Femur (tissue), 1 donor: ENCODE data around the gene KIAA0319L.
"Not testable (repeated sequence)": the region's sequence is repeated elsewhere in the genome, so short reads cannot be mapped to it uniquely, and the experiment has no call there.

Experiments used
- DNase-seq: peaks from one replicate; pipeline ENCODE4 v3.0.0-alpha.2; 2017

Gene KIAA0319L

DNA sequence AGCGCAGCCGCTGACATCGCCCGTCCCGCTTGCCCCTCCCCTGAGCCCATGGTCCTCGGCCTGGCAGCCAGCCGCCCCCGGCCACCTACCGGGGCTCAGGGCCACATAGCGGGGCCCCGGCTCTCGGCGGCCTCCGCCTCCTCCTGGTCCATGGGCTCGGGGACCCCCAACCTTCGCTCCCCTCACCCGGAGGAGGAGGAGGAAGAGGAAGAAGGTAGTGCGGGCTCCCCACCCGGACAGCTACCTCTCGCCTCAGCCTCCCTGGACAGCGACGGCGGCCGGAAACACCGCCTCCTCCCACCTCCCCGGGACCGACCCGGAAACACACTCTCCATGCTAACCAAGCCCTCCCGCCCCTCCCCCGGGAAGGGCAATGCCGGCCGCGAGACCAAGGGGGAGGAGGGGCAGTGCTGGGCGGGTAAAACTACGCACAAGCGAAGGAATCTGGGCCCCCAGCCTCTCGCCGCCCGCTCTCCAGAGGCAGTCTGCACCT is at the start of gene KIAA0319L:
Gene KIAA0319L (minus strand): TSS at position 286 of the 493 bp plus-strand sequence. CDS start 2,912 bp downstream, outside the sequence.
- DNase-seq = no peak

DNA sequence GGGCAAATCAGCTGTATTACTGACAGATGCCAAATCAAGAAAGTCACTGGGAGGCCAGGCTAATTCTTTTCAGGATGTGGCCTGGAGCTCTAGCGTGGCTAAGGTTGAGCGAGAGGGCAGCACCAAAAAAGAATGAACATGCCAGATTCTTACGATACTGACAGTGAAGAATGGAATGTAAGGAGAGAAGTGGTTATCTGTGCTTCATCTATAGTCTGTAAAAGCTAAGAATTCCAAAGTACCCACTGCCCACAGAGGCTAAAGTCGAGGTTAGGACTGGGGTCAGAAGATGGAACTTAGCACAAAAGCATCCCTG is 48.6 kb upstream of the KIAA0319L start:
- DNase-seq = no peak

DNA sequence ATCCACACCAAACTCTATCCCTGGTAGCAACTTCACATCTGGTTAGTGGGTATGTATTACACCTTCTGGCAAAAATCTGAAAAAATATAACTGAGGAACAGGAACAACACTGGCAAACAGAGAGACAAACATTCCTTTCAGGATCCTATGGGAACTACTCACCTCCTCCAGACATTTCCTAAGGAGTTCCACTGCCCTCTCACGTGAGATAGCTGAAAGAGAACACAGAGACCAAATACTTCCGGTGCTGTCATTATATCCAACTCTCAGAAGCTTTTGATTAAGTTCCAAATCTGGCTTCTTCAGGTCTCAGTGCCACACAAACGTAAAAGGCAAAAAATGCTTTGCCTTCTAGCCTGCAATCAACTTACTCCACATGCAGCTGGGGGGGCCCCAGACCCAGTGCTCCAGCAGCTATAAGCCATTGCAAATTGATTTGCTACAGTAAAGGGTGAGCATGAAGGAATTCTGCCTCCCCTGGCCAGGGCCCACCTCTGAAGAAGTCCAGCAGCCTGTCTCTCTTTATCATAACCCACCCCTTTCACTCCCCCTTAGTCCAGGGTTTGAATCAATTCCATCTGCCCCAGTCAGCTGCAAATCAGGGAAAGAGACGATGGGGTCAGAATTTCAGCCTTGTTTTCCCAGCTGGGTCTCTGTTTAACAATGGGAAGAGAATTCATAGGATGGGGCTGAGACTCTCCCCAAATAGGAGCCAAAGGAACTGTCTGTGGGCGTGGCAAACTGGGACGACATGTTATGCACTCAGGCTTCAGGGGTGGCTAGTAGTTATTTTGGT is 48.1 kb upstream of the KIAA0319L start:
- no peak for DNase-seq

- no peak for DNase-seq
Observed at GRCh38 chr1:35603941-35604340, 46.7 kb upstream of the KIAA0319L start.

GRCh38 chr1:35603468-35603867 is 46.3 kb upstream of the KIAA0319L start:
- DNase-seq = no peak

DNA sequence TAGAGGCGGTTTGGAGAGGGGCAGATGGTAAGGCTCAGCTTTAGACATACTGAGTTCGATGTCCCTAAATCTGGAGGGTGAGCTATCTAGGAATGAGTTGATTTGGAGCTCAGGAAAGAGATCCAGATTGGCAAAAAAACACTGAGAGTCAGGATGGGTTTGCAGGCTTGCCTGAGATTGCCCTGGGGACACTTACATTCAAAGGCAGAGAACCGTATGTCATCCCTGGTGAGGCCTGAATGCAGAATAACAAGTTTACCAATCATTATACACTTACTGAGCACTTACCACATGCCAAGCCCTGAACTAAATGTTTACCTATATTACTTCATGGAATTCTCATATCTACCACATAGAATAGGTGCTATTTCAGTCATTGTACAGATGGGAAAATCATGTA is 43.4 kb upstream of the KIAA0319L start:
- no peak for DNase-seq

- DNase-seq = no peak
Observed at GRCh38 chr1:35599411-35599810, 42.2 kb upstream of the KIAA0319L start.

DNA sequence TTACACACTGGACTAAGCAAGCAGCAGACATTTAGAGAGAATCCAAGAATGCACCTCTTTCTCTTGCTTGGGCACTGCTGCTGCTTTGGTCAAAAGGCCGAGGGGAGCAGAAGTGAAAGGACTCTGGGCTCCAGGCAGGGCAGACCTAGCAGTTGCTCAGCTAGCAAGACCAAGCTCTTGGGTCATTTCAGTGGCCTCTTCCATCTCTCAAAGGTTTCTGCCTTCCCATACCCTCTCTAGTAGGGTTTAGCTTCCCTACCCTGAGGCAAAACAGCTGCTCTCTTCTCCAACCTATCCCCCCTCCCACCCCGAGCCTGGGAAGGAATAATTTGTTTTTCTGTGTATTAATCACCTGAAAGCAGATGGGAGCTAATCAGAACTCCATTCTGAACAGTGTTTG is 41.7 kb upstream of the KIAA0319L start:
- DNase-seq = no peak

DNA sequence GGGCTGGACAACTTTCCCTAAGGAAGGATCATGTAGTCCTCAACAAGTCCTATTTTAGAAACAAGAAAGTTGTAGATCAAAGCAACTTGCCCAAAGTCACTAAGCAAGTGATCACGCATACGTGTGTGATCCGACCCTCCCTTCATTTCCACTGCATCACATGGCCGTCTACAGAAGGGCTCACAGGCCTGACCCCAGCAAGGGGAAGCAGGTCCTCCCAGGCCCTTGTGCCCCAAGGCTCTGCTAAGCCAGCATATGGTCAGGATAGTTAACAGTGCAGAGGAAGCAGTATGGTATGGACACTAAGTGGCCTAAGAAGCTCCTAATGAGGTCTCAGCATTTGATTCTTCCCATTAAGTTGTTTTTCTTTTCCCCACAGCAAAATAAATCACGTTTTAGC is 40.7 kb upstream of the KIAA0319L start:
- DNase-seq = no peak

DNA sequence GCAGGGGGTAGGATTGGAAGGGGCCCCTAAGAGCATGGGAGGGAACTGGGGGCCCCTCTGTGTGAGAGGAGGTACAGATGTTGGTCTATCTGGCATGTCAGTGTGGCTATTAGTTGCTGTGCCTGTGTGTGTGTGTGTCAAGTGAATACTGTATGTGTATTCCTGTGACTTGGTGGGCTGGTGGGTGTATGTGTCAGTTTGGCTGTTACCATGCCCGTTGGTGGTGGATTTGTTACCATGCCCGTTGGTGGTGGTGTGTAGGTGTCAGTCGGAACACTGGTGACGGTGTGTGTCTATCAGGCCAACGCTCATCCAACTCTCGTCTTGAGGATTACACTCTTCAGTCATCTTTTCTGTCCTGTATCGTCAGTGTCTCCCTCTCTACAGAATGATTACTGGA is 38.5 kb upstream of the KIAA0319L start:
- no peak for DNase-seq

DNA sequence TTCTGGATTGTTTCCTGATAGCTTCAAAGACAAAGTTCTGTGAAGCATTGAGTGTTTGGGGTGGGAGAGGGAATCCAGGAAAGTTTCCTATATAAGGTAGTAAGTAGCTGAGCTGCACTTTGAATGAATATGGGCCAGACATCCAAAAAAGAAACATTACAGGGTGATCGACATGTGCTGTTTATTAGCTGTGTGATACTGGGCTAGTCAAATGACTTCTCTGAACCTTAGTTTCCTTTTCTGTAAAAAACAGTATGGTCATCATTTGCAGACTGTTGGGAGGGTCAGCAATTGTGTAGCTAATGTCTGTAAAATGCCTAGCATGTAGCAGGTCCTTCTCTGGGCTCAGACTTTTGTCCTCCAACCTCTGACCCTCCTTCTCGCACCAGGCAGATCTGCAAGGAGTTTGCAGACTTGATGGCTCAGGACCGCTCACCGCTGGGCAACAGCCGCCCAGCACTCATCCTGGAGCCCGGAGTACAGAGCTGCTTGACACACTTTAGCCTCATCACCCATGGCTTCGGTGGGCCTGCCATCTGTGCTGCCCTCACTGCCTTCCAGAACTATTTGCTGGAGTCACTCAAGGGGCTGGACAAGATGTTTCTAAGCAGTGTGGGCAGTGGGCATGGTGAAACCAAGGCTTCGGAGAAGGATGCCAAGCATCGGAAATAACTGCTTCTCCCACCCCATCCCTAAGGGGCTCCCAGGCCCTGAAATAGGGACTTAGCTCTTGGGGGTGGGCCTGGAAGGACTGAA is 37.0 kb upstream of the KIAA0319L start:
- no peak for DNase-seq

DNA sequence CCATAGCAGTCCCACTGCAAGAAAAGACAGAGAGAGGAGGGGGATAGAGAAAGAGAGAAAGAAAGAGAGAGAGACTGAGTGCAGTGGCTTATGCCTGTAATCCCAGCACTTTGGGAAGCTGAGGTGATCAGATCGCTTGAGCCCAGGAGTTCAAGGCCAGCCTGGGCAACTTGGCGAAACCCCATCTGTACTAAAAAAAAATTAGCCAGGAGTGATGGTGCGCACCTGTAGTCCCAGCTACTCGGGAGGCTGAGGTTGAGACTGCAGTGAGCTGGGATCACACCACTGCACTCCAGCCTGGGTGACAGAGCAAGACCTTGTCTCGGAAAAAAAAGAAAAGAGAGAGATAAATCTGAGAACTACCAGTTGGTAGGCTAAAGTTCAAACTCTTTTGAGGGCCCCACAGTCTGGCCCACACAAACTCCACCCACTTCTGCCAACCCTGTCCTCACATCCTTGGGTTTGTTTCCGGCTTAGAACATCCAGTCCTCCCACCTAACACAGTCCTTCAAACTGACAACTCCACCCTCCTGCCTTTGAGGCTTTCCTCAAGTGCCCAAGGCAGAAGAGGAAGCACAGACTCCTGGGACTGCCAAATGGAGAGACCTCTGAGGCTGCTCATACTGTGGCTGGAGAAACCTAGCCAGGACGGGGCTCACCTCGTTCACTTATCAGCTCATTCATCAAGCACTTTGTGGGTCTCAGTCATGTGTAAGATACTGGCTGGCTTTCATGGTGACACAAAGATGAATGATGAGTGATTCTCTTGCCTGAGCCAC is 36.0 kb upstream of the KIAA0319L start:
- DNase-seq = no peak

DNA sequence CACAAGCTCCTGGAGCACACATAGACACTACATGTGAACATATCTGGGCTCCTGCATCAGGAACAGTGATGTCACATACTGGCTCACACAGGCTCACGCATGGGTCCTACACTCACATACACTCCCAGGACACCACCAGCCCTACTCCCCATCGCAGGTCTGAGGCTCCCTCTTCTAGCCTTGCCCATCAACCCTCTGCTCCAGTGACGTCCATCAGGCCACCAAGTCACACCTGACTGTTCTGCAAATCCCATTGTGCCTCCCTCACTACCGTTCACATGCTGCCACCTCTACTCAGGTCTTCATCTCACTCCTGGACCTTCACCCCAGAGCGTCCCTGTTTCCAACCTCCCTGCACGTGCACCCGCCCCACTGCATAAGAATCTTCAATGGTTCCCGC is 34.0 kb upstream of the KIAA0319L start:
- no peak for DNase-seq

GRCh38 chr1:35590476-35591040 is 33.4 kb upstream of the KIAA0319L start:
- no peak for DNase-seq

DNA sequence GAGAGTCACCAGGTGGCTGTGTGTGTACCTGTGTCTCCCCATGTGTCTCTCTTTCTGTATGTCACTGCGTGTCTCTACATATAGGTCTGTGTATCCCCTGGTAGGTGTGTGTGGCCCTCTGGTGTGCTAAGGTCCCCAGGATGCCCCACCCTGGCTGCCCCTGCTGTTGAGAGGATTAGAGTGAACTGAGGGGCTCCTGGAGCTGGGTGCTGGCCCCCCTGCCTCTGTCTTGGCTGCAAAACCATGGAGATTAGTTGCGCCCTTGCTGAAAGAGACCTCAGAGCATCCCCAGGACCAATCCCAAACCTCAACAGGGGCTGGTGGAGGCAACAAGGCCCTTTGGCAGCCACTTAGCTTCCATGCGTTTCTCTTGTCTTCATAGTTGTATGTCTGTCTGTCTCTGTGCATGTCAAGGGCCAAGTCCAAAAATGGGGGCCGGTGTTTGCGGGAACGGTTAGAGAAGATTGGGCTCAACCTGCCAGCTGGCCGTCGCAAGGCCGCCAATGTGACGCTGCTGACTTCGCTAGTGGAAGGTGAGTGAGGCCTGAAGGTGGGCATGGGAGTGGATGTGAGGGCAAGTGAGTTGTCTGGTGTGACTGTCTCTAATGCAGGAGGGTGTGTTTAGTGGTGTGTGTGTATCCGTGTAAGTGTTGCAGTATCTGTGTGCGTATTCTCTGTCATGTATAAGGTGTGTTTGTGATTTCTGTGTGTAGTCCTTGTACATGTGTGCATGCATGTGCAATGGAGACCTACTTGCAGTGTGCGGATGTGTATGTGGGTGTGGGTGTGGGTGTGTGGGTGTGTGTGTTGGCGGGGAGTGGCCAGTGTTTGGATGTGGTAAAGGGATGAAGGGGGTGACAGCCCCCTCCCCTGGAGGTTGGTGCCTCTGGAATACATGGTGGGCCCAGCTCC is 32.6 kb upstream of the KIAA0319L start:
- DNase-seq = no peak

GRCh38 chr1:35588197-35588910 is 31.2 kb upstream of the KIAA0319L start:
- DNase-seq = no peak

DNA sequence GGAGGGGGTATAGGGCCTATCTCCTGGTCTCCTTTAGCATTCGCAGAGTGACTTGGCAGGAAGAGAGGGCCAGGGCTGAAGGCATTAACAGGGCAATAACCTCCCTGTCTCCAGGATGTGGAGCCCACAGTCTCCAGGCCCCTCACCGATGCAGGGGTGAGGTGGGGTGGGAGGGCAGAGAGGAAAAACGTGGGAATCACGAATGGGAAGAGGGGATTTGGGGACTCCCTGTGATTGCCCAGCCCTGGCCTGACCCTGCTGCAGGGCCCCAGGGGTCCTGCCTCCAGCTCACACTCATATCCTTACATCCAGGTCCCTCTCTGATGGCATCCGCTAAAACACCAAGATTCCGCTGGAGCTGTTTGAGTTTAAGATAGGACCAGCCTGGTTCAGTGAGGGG is 30.5 kb upstream of the KIAA0319L start:
- no peak for DNase-seq

DNA sequence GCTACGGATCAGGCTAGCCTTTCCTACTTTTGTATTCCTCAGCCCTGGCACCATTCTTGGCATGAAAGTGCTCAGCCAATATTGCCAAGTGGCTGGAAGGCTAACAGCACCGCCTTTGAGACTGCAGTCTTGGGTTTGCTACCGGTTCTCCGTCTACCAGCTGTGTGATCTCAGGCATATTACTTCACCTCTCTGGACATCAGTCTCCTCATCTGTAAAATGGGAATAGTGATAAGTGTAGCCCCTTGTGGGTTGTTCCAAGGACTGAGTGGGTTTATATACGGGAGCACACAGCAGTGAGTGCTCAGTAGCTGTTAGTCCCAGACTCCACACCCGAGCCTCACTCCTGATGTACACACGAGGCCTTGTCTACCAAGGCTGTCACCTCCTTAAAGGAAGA is 29.6 kb upstream of the KIAA0319L start:
- DNase-seq = no peak

- not testable (repeated sequence) for DNase-seq
Observed at GRCh38 chr1:35585805-35586204, 28.6 kb upstream of the KIAA0319L start.

DNA sequence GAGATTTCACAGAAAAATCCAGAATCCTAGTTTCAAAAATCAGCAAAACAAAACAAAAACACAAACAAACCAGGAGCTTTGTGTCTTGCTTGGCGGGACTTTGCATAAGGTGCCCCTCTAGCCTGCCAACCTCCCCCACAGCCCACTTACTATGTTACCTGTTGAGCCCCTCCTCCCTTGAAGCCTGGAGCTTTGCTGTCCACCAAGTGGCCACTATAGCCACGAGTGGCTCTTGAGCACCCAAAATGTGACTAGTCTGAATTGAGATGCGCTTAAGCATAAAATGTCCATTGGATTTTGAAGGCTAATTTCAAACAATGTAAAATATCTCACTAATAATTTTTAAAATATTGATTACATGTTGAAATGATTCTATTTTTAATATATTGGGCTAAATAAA is 28.1 kb upstream of the KIAA0319L start:
- DNase-seq = no peak

GRCh38 chr1:35581621-35582020 is 24.4 kb upstream of the KIAA0319L start:
- not testable (repeated sequence) for DNase-seq
